ENCODE data around the gene SH3BGR.

The SH3BGR gene

DNA sequence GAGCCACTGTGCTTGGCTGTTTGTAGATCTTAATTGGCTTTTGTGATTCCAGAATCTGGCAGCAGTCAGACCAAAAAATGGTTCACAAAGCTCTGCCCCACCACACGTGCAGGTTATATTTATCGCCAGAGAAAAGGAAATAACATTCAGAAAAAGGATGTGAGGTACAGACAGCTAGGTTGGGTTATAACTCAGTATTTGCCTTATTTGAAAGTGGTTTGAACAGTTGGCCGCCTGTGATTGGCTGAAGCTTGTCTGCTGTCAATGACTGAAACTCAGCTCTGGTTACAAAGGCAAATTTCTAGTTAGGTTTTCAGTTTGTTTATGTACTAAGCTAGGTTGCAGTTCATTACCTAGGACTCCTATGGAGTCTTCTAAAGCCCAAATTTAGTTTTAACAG is 9.6 kb downstream of the SH3BGR start:
- no peak for DNase-seq

DNA sequence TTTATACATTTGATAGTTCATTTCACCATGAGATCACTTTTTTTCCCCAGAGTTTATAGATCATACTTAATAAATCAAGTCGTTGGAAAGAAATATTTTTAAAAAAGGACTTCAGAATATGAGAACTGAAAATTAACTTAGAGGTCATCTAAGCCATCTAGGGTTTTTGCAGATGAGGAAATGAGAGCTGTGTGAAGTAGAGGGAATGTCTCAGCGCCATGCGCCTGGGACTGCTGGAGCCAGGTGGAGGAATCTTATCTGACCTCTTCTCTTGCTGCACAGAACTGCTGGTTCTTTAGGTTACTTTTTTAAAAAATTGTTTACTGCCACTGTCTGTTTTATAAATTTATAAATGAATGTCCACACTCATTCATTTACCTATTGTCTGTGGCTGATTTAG is 11.5 kb downstream of the SH3BGR start:
- DNase-seq, result no peak

DNA sequence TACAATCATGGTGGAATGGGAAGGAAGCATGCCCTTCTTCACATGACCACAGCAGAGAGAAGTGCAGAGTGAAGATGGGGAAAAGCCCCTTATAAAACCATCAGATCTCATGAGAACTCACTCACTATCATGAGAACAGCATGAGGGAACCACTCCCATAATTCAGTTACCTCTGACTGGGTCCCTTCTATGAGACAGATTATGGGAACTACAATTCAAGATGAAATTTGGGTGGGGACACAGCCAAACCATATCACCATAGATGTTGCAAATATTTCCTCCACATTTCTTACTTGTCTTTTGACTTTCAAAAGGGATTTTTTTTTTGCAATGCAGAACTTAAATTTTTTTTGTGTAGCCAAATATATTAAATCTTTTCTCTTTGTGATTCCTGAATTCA is 14.8 kb downstream of the SH3BGR start:
- no peak for DNase-seq

DNA sequence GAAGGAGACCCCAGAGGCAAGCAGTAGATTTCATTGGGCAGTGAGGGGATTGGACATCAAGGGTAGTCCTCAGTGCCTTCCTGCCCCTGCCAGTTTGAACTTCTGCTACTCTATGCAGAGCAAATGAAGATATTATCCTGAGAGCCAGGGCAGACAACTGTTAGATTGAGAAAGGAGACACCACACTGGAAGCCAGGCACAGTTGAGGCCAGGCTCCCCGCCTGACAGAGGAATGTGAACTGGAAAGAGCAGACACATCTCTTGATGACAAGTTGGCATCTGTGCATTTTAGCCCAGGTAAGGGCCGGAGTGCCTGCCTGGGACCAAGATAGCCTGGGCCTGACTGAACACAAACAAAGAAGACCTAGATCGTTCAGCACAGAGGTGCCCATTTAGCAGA is 16.0 kb downstream of the SH3BGR start:
- no peak for DNase-seq

DNA sequence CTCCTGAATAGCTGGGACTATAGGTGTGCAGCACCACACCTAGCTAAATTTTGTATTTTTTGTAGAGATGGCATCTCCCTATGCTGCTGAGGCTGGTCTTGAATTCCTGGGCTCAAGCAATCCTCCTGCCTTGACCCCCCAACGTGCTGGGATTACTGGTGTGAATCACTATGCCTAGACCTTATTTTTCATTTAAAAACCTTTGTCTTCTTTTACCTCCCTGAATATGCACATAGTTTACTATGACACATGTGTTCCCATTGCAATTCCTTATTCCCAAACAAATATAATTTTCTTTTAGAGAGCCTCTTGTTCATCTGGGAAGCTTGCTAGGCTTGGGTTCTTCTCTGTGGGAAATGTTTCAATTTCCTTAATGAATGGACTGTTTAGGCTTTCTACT is 16.8 kb downstream of the SH3BGR start:
- DNase-seq, result no peak

DNA sequence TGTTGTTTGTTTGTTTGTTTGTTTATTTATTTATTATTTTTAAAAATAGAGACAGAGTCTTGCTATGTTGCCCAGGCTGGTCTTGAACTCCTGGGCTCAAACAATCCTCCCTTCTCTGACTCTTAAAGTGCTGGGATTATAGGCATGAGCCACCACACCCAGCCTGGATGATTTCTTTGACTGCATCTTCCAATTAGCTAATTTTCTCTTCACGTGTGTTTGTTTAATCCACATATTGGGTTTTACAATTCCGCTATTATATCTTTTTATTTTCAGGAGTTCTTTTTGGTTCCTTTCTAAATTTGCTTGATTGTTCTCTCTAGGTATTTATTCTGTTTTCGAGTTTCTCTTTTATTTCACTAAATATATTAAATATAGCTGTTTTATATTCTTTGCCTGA is 19.8 kb downstream of the SH3BGR start:
- no peak for DNase-seq

DNA sequence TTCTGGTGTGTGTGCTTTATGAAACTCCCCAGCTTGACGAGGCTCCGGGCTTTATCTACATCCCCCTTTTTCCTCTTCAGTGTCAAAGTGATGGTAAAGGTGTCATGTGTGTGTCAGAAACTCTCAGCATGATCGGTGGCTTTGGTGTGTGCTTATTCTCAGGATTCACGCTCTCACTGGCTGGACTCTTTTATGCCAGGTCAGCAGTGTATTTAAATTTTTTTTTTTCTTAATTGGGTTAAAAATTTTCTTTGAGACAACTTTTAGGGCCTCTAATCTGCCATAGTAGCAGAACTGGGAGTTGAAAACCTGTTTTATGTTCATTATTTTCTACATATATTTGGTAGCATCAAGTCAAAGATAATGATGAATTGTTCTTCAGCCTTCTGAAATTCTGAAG is 21.0 kb downstream of the SH3BGR start:
- DNase-seq, result no peak

DNA sequence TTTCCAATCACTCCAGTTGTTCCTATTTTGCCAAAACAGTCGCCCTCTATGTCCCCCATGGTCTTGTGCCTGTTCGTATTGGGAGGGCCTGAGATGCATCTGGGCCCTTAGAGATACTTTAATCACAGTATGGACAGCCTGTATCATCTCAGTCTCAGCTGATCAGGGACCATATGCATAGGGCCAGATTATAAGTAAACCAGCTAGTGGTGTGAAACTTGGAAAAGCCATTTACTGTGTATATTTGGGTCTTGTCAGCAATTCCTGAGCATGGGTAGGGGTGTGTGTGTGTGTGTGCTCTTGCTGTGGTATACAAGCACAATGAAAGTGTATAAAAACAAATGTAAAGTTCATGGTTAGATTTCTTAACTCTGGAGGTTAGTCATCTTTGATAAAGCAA is 22.8 kb downstream of the SH3BGR start:
- DNase-seq, result no peak

DNA sequence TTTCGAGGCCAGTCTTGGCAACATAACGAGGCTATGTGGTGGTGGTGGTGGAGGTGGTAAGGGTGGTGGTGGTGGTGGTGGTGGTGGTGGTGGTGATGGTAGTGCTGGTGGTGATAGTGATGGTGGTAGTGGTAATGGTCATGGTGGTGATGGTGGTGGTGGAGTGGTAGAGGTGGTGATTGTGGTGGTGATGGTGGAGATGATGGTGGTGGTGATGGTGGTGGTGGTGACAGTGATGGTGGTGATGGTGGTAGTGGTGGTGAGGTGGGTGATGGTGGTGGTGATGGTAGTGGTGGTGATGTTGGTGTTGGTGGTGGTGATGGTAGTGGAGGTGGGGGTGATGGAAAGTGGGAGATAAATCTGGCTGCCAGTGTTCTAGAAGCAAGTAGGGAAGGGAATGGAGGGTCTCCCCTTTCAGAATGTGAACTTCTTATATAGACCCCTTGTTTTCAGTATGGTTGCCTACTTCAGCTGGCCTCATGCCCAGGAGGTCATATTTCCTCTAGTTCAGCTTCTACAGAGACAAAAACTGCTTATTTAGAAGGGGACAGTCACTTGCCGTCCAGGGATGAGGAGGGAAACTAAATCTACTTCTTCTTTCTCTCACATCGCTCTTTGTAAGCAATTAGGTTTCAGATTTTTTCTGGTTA is 27.5 kb downstream of the SH3BGR start:
- no peak for DNase-seq

DNA sequence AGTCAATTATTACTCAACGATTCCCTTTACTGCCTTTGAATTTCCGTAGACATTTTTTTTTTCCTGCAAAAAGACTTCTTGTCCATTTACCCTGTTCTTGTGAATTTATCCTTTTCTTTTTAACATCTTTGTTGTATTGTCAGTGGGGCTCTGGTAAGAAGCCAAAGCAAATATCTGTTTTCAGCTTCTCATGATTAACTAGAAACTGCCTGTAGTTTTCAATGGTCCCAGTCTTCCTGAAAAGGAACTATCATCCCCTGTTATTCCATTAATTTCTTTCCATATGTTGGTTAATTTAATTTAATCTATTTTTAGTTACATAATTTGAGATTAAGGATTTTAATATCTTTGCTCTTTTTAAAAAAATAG is 28.0 kb downstream of the SH3BGR start:
- no peak for DNase-seq

DNA sequence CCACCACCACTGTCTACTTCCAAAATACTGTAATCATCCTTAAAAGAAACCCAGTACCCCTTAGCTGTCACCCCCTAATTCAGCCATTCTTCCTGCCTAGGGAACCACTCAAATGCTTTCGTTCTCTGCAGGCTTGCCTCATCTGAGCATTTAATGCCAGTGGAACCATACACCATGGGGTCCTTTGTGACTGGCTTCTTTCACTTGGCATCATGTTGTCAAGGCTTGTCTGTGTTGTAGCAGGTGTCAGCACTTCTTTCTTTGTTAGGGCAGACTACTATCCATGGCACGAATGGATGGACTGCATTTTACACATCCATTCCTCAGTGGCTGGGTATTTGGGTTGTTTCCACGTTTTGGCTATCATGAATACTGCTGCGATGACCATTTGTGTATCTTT is 28.5 kb downstream of the SH3BGR start:
- DNase-seq, result no peak

DNA sequence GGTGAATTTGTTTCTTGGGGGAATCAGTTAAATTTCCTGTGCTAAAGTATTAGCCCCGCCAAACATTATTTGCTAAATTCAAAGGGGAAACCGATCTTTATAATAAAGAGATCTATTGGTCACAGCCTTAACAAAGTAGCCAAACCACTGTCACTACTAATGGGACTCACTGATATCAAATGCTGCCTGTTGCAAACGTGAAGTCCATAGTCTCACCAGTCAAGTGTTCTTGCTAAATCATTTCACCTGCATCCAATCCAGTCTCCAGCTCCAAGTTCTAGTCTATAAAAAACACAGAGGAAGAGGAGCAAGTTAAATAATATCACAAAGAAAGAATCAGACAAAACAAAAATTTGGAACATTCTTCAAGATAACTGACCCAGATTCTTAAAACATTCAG is 30.1 kb downstream of the SH3BGR start:
- no peak for DNase-seq

DNA sequence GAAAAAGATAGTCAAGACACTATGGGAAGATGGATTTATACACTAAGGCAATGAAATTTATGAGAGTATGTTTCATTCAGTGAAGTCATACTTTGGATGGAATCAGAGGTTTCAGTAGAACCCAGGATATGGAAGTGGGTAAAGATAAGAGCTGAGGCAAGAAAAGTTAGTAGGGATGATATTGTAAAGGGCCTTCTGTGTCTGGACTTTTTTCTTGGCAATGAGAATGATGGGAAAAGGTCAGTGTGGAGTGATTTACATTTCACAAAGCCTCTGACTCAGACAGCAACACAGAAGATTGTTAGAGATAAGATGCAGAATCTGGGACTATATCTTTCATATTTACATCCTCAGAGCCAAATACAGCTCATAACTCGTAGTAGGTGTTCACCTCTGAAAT is 32.1 kb downstream of the SH3BGR start:
- no peak for DNase-seq

DNA sequence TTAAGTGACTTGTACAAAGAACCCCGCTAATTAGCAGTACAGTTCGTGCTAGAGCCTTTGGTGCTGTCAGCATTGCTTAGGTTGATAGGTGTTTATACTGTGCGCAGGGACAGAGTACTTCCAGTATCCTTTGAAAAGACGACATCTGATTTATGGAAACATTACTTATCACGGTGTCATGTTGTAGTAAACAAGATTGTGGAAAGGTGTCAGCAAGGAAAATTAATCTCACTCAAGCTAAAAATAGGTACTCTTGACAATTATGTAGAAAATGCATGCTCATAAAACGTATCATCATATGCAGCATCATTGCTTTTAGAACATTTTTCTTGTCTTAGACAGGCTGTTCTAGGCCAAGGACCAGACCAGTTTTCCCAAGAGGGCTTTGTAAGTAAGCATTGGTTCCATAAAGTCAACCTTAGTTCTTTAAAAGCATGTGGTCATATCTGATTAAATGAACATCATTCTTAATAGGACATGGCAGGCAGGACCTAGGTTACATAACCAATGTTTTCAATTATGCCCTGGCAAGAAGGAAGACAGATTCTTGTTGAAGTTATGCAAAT is 33.0 kb downstream of the SH3BGR start:
- no peak for DNase-seq

DNA sequence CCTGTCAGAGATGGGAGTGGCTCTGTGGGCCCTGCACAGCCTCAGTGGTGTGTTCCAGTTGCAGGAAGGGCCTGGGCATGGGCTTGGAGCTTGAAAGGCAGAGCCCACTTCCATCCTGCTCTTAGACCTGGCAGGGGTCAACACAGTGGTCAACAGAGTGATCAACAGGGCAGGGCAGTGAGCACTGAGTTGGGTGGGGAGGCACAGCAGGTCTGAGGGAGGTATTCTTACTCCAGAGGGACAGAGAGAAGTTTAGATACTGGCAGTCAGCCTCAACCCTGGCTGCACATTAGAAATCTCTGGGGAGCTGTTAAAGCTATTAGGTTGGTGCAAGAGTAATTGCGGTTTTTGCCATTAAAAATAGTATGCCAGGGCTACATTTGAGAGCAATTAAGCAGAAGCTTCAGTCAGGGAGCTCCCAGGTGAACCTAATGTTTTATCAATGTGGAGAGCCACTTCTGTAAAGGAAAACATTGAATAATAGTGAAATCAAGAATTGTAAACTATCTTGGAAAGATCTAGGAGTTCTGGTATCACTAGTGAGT is 37.7 kb downstream of the SH3BGR start:
- DNase-seq, result no peak

DNA sequence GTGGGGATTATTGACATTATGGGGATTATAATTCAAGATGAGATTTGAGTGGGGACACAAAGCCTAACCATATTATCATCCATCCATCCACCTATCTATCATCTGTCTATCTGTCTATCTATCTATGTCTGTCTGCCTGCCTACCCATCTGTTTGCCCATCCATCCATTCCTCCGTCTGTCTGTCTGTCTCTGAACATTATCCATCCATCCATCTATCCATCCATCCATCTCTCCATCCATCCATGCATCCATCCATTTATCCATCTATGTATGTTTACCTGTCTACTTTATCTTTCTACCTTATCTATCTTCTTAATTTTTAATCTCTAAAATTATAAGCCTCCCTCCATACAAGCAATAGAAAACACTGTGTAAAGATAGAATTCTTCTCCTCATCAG is 47.4 kb downstream of the SH3BGR start:
- DNase-seq, result no peak

DNA sequence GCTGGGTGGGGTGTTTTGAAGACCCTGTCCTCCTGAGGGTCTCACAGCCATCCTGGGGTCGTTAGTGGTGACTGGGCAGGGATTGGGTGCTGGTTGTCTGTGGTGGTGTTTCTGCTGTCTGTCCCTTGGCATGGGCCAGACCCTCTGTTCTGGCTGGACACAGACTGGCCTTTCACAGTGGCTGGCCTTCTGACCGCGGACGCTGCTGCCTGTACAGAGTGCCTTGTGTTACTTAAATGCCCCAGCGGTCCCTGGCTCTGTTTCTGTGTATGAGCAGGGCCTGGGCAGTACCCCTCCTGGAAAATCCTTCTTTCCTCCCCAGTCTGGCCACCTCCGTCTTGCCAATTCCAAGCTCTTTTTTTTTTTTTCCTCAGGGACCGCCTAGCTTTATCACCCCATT is 50.9 kb downstream of the SH3BGR start:
- no peak for DNase-seq

DNA sequence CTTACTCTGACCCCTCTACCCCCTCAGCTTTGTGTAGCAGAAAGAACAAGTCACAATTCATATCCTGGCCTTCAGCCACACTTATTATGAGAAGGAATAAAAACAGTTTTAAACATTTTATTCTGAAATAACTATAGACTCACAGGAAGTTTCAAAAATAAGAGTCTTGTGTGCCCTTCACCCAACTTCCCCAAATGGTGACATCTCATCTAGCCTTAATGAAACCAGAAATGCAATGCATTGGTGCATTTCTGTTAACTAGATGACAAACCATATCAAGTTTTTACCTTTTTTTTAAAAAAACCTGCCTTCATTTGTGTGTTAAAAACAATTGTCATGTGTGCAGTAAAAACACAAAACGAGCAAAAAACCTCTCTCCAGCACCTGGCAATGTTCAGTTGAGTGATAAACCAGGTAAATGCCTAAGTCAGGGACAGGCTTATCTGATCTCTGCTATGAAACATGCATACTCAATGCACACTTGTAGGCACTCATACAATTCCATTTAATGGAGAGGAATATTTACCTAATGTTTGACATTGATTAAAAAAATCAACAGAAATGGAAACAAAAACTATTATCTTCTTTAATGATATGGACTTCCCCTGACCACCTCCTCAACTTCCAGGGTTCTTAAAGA is 51.5 kb downstream of the SH3BGR start:
- no peak for DNase-seq

DNA sequence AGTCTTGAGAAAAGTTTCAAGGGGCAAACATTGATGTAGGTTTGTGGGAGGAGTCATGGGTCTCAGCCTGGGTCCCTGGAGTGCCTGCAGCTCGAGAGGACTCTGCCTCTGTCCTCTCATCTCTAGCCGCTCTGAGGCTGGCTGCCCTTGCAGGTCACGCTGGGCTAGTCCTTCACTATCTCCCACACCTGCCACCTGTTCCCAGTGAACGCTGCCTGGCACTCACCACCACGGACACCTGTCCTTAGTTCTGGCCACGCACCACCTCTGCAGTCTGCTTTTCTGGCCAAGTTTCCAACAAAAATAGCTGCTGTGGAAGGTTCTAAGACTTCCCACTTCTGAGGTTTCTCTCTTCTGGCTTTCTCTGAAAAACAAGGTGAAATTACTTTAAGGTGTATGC is 52.5 kb downstream of the SH3BGR start:
- DNase-seq, result no peak

DNA sequence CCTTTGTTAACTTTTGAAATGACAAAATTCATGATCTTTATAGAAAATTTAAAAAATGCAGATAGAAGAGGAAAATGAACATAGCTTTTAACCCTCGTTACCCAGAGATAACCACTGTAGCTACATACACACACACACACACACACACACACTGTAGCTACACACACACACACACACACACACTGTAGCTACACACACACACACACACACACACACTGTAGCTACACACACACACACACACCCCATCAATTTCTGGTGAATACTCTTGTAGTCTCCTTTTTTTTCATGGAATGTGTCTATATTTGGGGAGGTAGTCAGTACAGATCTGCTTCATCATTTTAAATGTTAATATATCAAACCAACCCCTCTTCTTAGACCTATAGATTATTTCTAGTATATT is 58.5 kb downstream of the SH3BGR start:
- DNase-seq, result no peak

DNA sequence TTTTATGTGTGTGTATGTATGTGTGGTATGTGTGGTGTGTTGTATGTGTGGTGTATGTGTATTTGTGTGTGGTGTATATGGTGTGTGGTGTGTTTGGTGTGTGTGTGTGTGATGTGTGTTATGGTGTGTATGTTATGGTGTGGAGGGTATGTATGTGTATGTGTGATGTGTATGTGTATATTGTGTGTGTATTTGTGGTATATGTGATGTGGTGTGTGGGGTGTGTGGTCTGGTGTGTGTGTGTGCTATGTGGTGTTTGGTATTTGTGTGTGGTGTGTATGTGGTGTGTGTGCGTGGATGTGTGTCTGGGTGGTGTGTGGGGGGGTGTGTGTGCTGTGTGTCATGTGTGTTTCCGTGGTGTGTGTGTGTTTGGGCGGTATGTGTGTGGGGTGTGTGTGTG is 59.3 kb downstream of the SH3BGR start:
- no peak for DNase-seq

DNA sequence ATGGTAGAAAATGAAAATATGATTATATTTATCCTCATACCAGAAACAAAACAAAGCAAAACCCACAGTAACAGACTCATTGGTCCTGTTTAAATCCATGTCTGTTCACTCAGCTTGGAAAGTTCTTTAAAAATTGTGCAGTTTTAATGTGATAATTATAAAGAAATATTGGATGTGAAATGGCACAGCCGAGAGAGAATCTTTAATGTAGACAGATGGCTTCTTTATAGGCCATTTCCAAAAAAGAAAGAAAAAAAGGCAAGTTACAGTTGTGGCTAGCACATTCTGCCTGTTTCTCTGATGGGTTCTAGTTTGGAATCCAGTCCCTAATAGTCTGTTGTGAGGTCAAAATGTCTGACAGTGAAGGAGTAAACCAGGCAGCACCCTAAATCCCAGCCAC is 62.0 kb downstream of the SH3BGR start:
- DNase-seq, result no peak

DNA sequence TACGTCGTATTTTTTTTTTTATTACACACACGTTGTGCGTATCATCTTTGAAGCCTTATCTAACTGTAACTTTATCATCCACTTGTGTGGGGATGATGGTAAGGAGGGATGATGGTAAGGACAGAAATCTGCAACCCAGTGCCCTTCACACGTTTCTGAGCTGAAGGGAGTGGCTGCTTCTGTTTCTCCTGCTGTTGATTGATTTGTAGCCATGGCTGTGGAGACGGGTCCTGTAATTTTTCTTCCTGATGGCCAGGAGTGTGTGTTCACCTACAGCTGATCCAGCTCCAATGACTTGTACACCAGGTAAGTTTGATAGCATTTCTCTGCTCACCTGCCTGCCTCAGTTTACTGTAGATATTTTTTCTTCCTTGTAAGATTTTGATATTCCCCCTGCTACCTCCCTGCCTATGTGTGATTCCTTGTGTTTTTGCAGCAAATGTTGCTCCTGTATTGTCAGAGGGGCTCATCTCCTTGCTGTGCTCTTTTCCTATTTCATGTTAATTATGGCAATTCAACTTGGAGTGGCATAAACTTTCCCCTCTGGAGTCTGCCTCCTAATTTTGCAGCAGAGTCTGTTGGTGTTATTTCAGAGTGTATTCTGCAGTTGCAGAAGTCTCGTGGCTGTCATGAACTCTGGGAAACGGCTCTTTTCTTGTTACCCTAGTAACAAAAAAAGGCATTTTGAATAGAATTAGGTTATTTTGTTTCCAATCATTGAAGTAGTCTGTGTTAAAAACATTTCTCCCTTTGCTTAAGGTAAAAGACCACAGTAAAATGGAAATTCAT is 64.1 kb downstream of the SH3BGR start:
- DNase-seq, result no peak
